K562 (cell line): ENCODE measurements around the gene PGS1. TPM values are rescaled to one million over a fixed set of nuclear protein-coding genes. Genes with fewer than 3 reads are reported as not detected.
A peak's percentile ranks its signal among the peaks of the same experiment; 100 is the strongest.

ENCODE experiments used
- ATAC-seq: fragments of 200-7000 bp; cut with Tn5 transposase; 3 replicates; pipeline ENCODE4 v1.9.1; 2020; ENCODE audit warnings: moderate library complexity
- BruUV-seq: library from RNA; stranded (reverse); fragments of 400-500 nt; replicated peaks from 2 replicates; lab custom pipeline; 2021; lab: Mats Ljungman, UMichigan
- CTCF ChIA-PET: fragments of 300-600 bp; formaldehyde crosslinking; extraction: SDS; loops from one replicate; lab custom pipeline; 2021; ENCODE audit warnings: low intra/inter-chr PET ratio; lab: Yijun Ruan, JAX
- POLR2A ChIA-PET: fragments of 300-600, 350-650 bp; sonication (Branson Sonifier 250); formaldehyde crosslinking; extraction: SDS; loops from one replicate; lab custom pipeline; 2021; ENCODE audit warnings: antibody characterized with exemption, inconsistent platforms; lab: Yijun Ruan, JAX
- DNase-seq, 4 experiments: peaks; one replicate each; pipeline versions ENCODE4 v3.0.0 to v3.0.0-alpha.2; 2011 to 2018; ENCODE audit warnings: low spot score in 3 of 4, mixed read lengths in 3 of 4; ENCODE audit errors: extremely low read depth in 1 of 4
- FAIRE-seq: peaks from 2 replicates; lab custom pipeline; 2011; peaks lifted over from hg19 to GRCh38; lab: Jason Lieb, UNC
- H2AFZ ChIP-seq: 2 replicates; pipeline ENCODE4 v1.6.0; 2011; ENCODE audit warnings: low read depth, low read length, control low read depth, inconsistent platforms
- H3K27ac ChIP-seq: fragments of 200-600 bp; 3 replicates; pipeline ENCODE4 v1.8.0; 2011; ENCODE audit warnings: low read depth, mild to moderate bottlenecking, control low read depth, inconsistent platforms, low read length, moderate library complexity, mixed read lengths; ENCODE audit errors: extremely low read depth
- H3K27me3 ChIP-seq, 2 experiments: fragments of 300-600 bp in 1 of 2; 2 replicates in 1 of 2; 3 replicates in 1 of 2; pipeline versions ENCODE4 v1.6.0 to v1.8.0; 2011; ENCODE audit warnings: inconsistent platforms in 2 of 2, low read length in 2 of 2, mild to moderate bottlenecking in 1 of 2, mixed read lengths in 1 of 2, moderate library complexity in 1 of 2; ENCODE audit not compliant: control insufficient read depth in 2 of 2, insufficient read depth in 2 of 2
- H3K36me3 ChIP-seq: fragments of 300-600 bp; 3 replicates; pipeline ENCODE4 v1.8.0; 2011; ENCODE audit warnings: mild to moderate bottlenecking, low read length, inconsistent platforms; ENCODE audit not compliant: control insufficient read depth, insufficient read depth
- H3K4me1 ChIP-seq, 2 experiments: fragments of 200-600 bp in 1 of 2; replicated peaks in 1 of 2; 2 replicates in 1 of 2; 3 replicates in 1 of 2; pipeline versions ENCODE4 v1.5.1 to v1.8.0; 2011; ENCODE audit warnings: inconsistent platforms in 2 of 2, low read length in 2 of 2, mild to moderate bottlenecking in 1 of 2, mixed read lengths in 1 of 2, moderate library complexity in 1 of 2; ENCODE audit not compliant: control insufficient read depth in 2 of 2, insufficient read depth in 2 of 2
- H3K4me2 ChIP-seq: 2 replicates; pipeline ENCODE4 v1.6.1; 2011; ENCODE audit warnings: low read length, control low read depth, inconsistent platforms, mixed read lengths; ENCODE audit not compliant: insufficient read depth
- H3K4me3 ChIP-seq: fragments of 200-600 bp; sonication (generic), shearing (Covaris generic); 2 replicates; pipeline ENCODE4 v1.5.1; 2016; ENCODE audit warnings: control low read depth, inconsistent platforms
- H3K79me2 ChIP-seq: fragments of 200-600 bp; 3 replicates; pipeline ENCODE4 v1.8.0; 2011; ENCODE audit warnings: low read length, inconsistent platforms; ENCODE audit not compliant: control insufficient read depth, insufficient read depth
- H3K9ac ChIP-seq, 2 experiments: 2 replicates each; pipeline versions ENCODE4 v1.6.0 to v1.6.1; 2011; ENCODE audit warnings: low read depth in 2 of 2, low read length in 2 of 2, control low read depth in 1 of 2, inconsistent platforms in 1 of 2, mild to moderate bottlenecking in 1 of 2, mixed read lengths in 1 of 2; ENCODE audit not compliant: insufficient read depth in 1 of 2
- H3K9me1 ChIP-seq: one replicate; pipeline ENCODE4 v1.6.0; 2011; ENCODE audit warnings: inconsistent platforms, mild to moderate bottlenecking, low read length, moderate library complexity; ENCODE audit not compliant: control insufficient read depth, insufficient read depth
- H3K9me3 ChIP-seq: replicated peaks from 2 replicates; pipeline ENCODE4 v1.5.1; 2011; ENCODE audit warnings: low read depth, low read length, inconsistent platforms; ENCODE audit not compliant: control insufficient read depth, insufficient read depth
- H4K20me1 ChIP-seq: replicated peaks from 2 replicates; pipeline ENCODE4 v1.6.1; 2011; ENCODE audit warnings: low read length, inconsistent platforms, mixed read lengths; ENCODE audit not compliant: control insufficient read depth, insufficient read depth
- CBFB ChIP-seq: sonication (generic); formaldehyde crosslinking; IDR thresholded peaks from 2 replicates; pipeline ENCODE4 v1.4.0; 2020; ENCODE audit warnings: mild to moderate bottlenecking, missing genetic modification reagents
- CCAR2 ChIP-seq: fragments of 200-400 bp; formaldehyde crosslinking; IDR thresholded peaks from 2 replicates; pipeline ENCODE4 v1.6.1; 2017; ENCODE audit warnings: mild to moderate bottlenecking, low read depth, low read length
- EWSR1 ChIP-seq: fragments of 450-650 bp; IDR thresholded peaks from 2 replicates; pipeline ENCODE4 v1.6.1; 2018; ENCODE audit warnings: borderline replicate concordance, mild to moderate bottlenecking, low read depth, moderate library complexity; ENCODE audit not compliant: partially characterized antibody
- HDAC2 ChIP-seq: fragments of 450-650 bp; IDR thresholded peaks from 2 replicates; pipeline ENCODE4 v1.6.1; 2016; ENCODE audit warnings: mild to moderate bottlenecking
- KDM1A ChIP-seq, 2 experiments: fragments of 450-650 bp; IDR thresholded peaks; 2 replicates each; pipeline ENCODE4 v1.6.1; 2016; ENCODE audit warnings: mild to moderate bottlenecking in 2 of 2
- RBM39 ChIP-seq: fragments of 200-400 bp; formaldehyde crosslinking; optimal IDR thresholded peaks from 2 replicates; pipeline ENCODE3; 2018; ENCODE audit warnings: low read depth, low read length
- SMAD1 ChIP-seq: fragments of 150-350 bp; IDR thresholded peaks from 2 replicates; pipeline ENCODE4 v1.6.1; 2014; ENCODE audit warnings: low read length, low read depth; ENCODE audit not compliant: partially characterized antibody
- SMARCA5 ChIP-seq: fragments of 450-650 bp; IDR thresholded peaks from 2 replicates; pipeline ENCODE4 v1.6.1; 2016
- ZBED1 ChIP-seq: IDR thresholded peaks from 2 replicates; pipeline ENCODE4 v1.6.1; 2014
- ZNF121 ChIP-seq: sonication (generic); formaldehyde crosslinking; conservative IDR thresholded peaks from 2 replicates; pipeline ENCODE4 v1.8.0; 2022; ENCODE audit warnings: missing genetic modification reagents
- WGBS: fragments of 100-300 bp; shearing (Covaris generic); methylation state at CpG from one replicate; pipeline ENCODE4 v1.1.6; 2016; ENCODE audit warnings: low coverage, mixed read lengths; ENCODE audit not compliant: insufficient coverage; ENCODE audit errors: missing lambda C conversion rate; 5-methylcytosine and 5-hydroxymethylcytosine counted together
- in situ Hi-C: fragments of 300-500 bp; cut with MboI; formaldehyde crosslinking; loops from 4 replicates; pipeline ENCODE4 v1.15.0; 2018; ENCODE audit warnings: inconsistent platforms, mixed read lengths
- intact Hi-C: fragments of 100-400 bp; cut with micrococcal nuclease; formaldehyde crosslinking; loops from 2 replicates; pipeline ENCODE4 v1.14.2; 2022
- polyA plus RNA-seq, 8 experiments: library from polyadenylated mRNA; depleted of rRNA in 4 of 8; stranded (reverse) in 5 of 8; unstranded in 3 of 8; fragments of >200 nt; fragmentation: Nextera tagmentation in 2 of 8; fragmentation: Illumina TruSeq in 1 of 8; extraction: Ambion mirVana in 2 of 8; extraction: Trizol in 1 of 8; gene quantifications; 2 replicates each; pipeline versions ENCODE4 v1.2.1 to v1.2.3, GENCODE V29; 2011 to 2014; ENCODE audit warnings: inconsistent platforms in 1 of 8, missing spikeins in 1 of 8
- total RNA-seq, 7 experiments: library from RNA; depleted of rRNA in 6 of 7; stranded (reverse); fragments of >200 nt in 6 of 7; fragmentation: Illumina TruSeq in 2 of 7; extraction: Trizol in 2 of 7; gene quantifications; 2 replicates each; pipeline versions ENCODE4 v1.2.1 to v1.2.3, GENCODE V29; 2011 to 2021; ENCODE audit warnings: low replicate concordance in 1 of 7
- TF ChIP-seq, protein P1 (sequence below): IDR thresholded peaks from 3 replicates; pipeline ENCODE4 v1.6.1; 2011; ENCODE audit warnings: borderline replicate concordance, mild to moderate bottlenecking; ENCODE audit not compliant: insufficient read length, insufficient read depth
- TF ChIP-seq, protein P2 (sequence below): fragments of 250-450 bp; sonication (Bioruptor Pico); IDR thresholded peaks from 2 replicates; pipeline ENCODE4 v1.8.0; 2021; ENCODE audit warnings: moderate library complexity, mild to moderate bottlenecking, inconsistent platforms
- TF ChIP-seq, protein P3 (sequence below): fragments of 450-650 bp; IDR thresholded peaks from 2 replicates; pipeline ENCODE4 v1.6.1; 2016

PGS1 gene
- total and polyA plus RNA-seq, 9 of the 15 experiments (the other 6 are each of a cell fraction or from before 2014, with no cell fraction given) = 1.3 to 39.4 (median 22.3) TPM

DNA sequence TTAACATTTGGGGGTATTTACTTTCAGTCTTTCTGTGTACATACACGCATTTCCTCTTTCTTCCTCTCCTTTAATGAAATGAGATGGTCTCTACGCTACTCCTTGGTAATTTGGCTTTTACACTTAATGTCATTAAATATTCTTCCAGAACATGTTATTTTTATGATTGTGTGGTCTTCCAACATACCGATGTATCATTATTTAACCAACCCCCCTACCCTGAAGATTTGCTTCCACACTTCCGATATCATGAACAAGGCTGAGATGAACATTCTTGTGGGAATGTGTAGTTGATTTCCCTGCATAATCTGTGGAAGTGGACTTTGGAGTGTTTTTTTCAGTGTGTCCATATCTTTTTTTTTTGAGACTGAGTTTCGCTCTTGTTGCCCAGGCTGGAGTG lies 2.3 kb upstream of the PGS1 start:
- FAIRE-seq (no peak), ATAC-seq (no peak)

DNA sequence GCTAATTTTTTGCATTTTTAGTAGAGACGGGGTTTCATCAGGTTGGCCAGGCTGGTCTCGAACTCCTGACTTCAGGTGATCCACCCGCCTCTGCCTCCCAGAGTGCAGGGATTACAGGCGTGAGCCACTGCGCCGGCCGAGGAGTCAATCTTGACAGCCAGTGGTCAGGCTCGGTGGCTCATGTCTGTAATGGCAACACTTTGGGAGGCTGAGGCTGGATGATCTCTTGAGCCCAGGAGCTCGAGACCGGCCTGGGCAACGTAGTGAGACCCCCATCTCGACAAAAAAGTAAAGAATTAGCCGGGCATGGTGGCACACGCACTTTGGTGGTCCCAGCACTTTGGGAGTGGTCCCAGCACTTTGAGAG lies 608 bp upstream of the PGS1 start:
- ChIA-PET CTCF (no interaction called here), POLR2A (interaction anchor here (1.0 to 1.2 kb wide), 3 partner anchors 13 to 28 kb away, joined by 3 to 5 read pairs (median 3); no protein-coding TSS in a partner anchor)
- WGBS = 9% methylated on average over 14 of the region's 14 CpGs
- Histone ChIP-seq H2AFZ (peak overlapping the region; percentile 98), H3K36me3 (peaks cover 13% of the 10 kb centered on the region; the same call in 1 of the 3 replicates), H3K79me2 (peaks cover 42% of the 10 kb centered on the region), H3K4me2 (peak overlapping the region; percentile 94), H3K9me3 (no peaks in the 10 kb centered on the region), H3K9ac (peak overlapping the region; percentile 81 to 97; a peak in 3 of 4 replicates), H3K9me1 (peaks cover 7% of the 10 kb centered on the region), H3K27me3 (peaks cover 0 to 6% of the 10 kb centered on the region in 2 experiments; a peak in 2 of 5 replicates), H3K4me1 (peaks cover 27 to 31% of the 10 kb centered on the region in 2 experiments), H3K4me3 (peak overlapping the region; percentile 92), H3K27ac (no peak overlapping the region; the same call in 2 of the 3 replicates), H4K20me1 (peaks cover 16% of the 10 kb centered on the region)
- intact Hi-C loops (no loop called here), in situ Hi-C loops (no loop called here)
- ATAC-seq (peak; percentile 31; the same call in 2 of the 3 replicates), FAIRE-seq (no peak), DNase-seq (peak in 1 of 4 experiments; percentile 53)
- no TSS peak for BruUV-seq
- TF ChIP-seq, protein P1, sequence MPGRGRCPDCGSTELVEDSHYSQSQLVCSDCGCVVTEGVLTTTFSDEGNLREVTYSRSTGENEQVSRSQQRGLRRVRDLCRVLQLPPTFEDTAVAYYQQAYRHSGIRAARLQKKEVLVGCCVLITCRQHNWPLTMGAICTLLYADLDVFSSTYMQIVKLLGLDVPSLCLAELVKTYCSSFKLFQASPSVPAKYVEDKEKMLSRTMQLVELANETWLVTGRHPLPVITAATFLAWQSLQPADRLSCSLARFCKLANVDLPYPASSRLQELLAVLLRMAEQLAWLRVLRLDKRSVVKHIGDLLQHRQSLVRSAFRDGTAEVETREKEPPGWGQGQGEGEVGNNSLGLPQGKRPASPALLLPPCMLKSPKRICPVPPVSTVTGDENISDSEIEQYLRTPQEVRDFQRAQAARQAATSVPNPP = no peak
- TF ChIP-seq ZNF121 (CRISPR knock-in tag) = peak; percentile 98
- TF ChIP-seq, protein P2, sequence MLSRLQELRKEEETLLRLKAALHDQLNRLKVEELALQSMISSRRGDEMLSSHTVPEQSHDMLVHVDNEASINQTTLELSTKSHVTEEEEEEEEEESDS (CRISPR knock-in tag) = no peak
- TF ChIP-seq KDM1A (IDR thresholded peaks at IDR 0.05) = 0 out of 4 replicates have a peak, but pooled peaks of 1 of the 2 experiments have one; percentile 7
- TF ChIP-seq SMAD1 = no peak
- 0 out of 2 replicates have a peak, but pooled peaks have one; percentile 9 for TF ChIP-seq CBFB (CRISPR knock-in tag)
- TF ChIP-seq, protein P3, sequence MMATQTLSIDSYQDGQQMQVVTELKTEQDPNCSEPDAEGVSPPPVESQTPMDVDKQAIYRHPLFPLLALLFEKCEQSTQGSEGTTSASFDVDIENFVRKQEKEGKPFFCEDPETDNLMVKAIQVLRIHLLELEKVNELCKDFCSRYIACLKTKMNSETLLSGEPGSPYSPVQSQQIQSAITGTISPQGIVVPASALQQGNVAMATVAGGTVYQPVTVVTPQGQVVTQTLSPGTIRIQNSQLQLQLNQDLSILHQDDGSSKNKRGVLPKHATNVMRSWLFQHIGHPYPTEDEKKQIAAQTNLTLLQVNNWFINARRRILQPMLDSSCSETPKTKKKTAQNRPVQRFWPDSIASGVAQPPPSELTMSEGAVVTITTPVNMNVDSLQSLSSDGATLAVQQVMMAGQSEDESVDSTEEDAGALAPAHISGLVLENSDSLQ = 0 out of 2 replicates have a peak, but pooled peaks have one; percentile 30
- TF ChIP-seq SMARCA5 = peak; percentile 51; the same call in 1 of the 2 replicates
- TF ChIP-seq ZBED1 = no peak
- peak; percentile 11; the same call in 1 of the 2 replicates for TF ChIP-seq HDAC2

More for the DNA sequence above, 2.3 kb upstream of the PGS1 start:
- 73% methylated on average over 5 of the region's 5 CpGs for WGBS
- ChIA-PET POLR2A (interaction anchor here (1.2 kb wide), 1 partner anchor 15 kb away, joined by 3 read pairs; no protein-coding TSS in a partner anchor), CTCF (no interaction called here)
- BruUV-seq = no TSS peak
- H3K9me1 ChIP-seq = peaks cover 5% of the 10 kb centered on the region
- H3K9ac ChIP-seq = no peak overlapping the region
- peaks cover 11% of the 10 kb centered on the region; the same call in 1 of the 3 replicates for H3K36me3 ChIP-seq
- no peak overlapping the region for H3K4me2 ChIP-seq
- H3K27me3 ChIP-seq = peaks cover 0 to 6% of the 10 kb centered on the region in 2 experiments; a peak in 2 of 5 replicates
- intact Hi-C loops (no loop called here), in situ Hi-C loops (no loop called here)
- H3K4me3 ChIP-seq = no peak overlapping the region
- H3K27ac ChIP-seq = no peak overlapping the region
- peaks cover 14 to 18% of the 10 kb centered on the region in 2 experiments for H3K4me1 ChIP-seq
- no peak overlapping the region for H2AFZ ChIP-seq
- no peaks in the 10 kb centered on the region for H3K9me3 ChIP-seq
- H3K79me2 ChIP-seq = peaks cover 27% of the 10 kb centered on the region
- TF ChIP-seq EWSR1 = no peak
- no peak for TF ChIP-seq CCAR2
- no peak for TF ChIP-seq RBM39
- DNase-seq = no peak
- peaks cover 3% of the 10 kb centered on the region for H4K20me1 ChIP-seq
